GM18499 (cell line): ENCODE data around the gene FOLR2.

ENCODE experiments used
- ATAC-seq: cut with Tn5 transposase; IDR thresholded peaks from one replicate; pipeline ENCODE4 v1.9.1; 2021; ENCODE audit warnings: moderate number of reproducible peaks; ENCODE audit not compliant: insufficient read depth, unreplicated experiment

The FOLR2 gene

GRCh38 chr11:72229336-72229924, 12.8 kb downstream of the FOLR2 start:
- ATAC-seq, result no peak

DNA sequence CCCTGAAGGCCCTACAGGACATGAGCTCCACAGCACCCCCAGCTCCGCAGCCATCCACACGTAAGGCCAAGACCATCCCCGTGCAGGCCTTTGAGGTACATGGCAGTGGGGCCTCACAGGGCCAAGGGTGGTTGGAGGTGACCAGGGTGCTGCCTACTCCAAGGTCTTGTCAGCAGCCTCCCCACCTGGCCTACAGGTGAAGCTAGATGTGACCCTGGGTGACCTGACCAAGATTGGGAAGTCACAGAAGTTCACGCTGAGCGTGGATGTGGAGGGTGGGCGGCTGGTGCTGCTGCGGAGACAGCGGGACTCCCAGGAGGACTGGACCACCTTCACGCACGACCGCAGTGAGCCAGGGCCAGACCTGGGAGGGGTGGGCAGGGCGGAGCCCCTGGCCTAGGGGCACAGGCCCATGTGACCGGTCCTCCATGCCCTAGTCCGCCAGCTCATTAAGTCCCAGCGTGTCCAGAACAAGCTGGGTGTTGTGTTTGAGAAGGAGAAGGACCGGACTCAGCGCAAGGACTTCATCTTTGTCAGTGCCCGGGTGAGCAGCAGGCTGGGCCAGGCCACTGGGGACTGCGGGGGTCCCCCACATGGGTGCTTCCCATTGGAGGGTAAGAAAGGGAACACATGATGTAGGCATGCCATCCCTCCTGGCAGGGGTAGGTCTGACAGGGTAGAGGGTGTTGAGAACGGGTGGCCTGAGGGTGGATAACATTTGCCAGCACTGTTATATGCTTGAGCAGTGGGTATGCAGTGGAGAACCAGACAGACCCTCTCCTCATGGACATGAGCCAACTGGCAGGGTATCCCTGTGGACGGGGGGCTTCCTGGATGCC, 13.6 kb downstream of the FOLR2 start:
- ATAC-seq, result no peak

DNA sequence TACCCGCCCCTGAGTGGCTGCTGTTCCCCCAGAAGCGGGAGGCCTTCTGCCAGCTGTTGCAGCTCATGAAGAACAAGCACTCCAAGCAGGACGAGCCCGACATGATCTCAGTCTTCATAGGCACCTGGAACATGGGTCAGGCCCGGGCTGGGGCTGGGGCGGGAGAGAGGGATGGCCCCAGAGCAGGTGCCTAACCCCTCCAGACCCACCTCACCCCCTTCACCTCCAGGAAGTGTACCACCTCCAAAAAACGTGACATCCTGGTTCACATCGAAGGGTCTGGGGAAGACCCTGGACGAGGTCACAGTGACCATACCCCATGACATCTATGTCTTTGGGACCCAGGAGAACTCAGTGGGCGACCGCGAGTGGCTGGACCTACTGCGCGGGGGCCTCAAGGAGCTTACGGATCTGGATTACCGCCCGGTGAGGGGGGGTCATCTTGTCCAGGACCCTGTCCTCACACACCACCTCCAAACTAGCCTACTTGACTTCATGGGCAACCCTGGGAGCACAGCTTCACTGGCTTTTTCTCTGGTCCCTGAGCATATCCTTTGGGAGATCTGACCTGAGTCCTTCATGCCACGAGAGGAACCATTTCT, 14.3 kb downstream of the FOLR2 start:
- ATAC-seq, result no peak

- no peak for ATAC-seq
These were observed 15.0 kb downstream of the FOLR2 start for GRCh38 chr11:72231396-72232259.

GRCh38 chr11:72232260-72233055, 15.9 kb downstream of the FOLR2 start:
- ATAC-seq, result no peak

DNA sequence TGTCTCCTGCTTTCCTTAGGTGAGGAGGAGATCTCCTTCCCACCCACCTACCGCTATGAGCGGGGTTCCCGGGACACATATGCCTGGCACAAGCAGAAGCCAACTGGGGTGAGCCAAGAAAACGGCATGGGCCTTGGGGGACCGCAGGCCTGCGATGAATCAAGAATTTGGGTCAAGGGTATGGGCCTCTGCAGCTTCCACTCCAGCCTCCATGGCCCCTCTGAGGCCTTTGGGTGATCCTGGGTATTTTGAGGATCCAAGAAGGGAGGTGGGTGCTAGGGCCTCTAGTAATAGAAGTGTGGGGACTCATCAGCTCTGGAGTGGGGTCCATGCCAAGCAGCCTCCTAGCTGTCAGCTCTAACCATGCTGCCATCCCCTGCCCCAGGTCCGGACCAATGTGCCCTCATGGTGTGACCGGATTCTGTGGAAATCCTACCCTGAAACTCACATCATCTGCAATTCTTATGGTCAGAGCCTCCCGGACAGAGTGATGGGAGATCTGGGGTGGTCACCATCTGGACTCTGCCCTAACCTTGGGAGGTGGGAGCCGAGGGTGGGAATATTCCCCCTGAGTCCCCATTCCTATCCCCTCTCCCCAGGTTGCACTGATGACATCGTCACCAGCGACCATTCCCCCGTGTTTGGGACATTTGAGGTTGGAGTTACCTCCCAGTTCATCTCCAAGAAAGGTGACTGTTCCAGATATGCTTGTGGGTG, 16.6 kb downstream of the FOLR2 start:
- ATAC-seq, result no peak

- ATAC-seq, result no peak
These were observed 17.3 kb downstream of the FOLR2 start for GRCh38 chr11:72233773-72234513.

- ATAC-seq, result no peak
These were observed 17.9 kb downstream of the FOLR2 start for GRCh38 chr11:72234514-72234830.

GRCh38 chr11:72234920-72235319, 18.3 kb downstream of the FOLR2 start:
- no peak for ATAC-seq

GRCh38 chr11:72235351-72236057, 18.9 kb downstream of the FOLR2 start:
- no peak for ATAC-seq

DNA sequence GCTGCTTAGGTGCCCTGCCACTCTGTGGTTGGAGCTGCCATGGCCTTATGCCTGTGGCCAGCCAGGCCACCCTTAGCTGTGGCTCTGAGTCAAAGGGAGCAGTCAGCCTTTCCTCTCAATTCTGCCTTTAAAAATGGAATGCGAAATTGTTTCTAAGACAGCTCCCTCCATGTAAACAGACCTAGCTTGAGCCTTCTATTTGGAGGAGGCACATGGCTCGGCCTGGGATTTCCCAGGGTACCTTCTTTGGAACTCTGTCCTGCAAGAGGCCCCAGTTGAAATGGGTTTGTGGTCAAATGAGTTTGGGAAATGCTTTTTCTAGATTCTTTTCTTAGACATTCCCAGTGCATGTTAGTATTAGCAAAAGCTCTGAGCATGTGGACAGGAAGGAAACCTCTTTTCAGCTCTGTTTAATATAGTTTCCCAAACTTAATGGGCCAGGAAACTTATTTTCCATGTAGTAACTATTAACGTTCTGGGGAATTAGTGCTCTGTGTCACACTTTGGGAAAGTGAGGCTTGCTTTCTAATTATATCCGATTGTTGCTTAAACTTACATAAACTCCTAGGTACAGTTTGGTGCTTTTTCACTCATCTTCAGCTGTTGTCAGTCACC, 19.6 kb downstream of the FOLR2 start:
- ATAC-seq, result no peak

GRCh38 chr11:72236774-72237111, 20.1 kb downstream of the FOLR2 start:
- no peak for ATAC-seq

DNA sequence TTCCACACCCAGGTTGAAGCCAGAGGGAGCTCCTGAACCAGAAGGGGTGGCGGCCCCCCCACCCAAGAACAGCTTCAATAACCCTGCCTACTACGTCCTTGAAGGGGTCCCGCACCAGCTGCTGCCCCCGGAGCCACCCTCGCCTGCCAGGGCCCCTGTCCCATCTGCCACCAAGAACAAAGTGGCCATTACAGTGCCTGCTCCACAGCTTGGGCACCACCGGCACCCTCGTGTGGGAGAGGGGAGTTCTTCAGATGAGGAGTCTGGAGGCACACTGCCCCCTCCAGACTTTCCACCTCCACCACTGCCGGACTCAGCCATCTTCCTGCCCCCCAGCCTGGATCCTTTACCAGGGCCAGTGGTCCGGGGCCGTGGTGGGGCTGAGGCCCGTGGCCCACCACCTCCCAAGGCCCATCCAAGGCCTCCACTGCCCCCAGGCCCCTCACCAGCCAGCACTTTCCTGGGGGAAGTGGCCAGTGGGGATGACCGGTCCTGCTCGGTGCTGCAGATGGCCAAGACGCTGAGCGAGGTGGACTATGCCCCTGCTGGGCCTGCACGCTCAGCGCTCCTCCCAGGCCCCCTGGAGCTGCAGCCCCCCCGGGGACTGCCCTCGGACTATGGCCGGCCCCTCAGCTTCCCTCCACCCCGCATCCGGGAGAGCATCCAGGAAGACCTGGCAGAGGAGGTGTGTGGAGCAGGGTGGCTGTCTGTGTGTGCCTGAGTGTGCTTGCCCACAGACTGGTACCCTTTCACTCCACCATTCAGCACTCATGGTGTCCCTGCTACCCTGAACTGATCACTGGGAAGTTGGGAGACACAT, 20.7 kb downstream of the FOLR2 start:
- ATAC-seq, result no peak

- no peak for ATAC-seq
These were observed 21.5 kb downstream of the FOLR2 start for GRCh38 chr11:72238040-72238450.

- ATAC-seq, result no peak
These were observed 22.1 kb downstream of the FOLR2 start for GRCh38 chr11:72238492-72239312.

DNA sequence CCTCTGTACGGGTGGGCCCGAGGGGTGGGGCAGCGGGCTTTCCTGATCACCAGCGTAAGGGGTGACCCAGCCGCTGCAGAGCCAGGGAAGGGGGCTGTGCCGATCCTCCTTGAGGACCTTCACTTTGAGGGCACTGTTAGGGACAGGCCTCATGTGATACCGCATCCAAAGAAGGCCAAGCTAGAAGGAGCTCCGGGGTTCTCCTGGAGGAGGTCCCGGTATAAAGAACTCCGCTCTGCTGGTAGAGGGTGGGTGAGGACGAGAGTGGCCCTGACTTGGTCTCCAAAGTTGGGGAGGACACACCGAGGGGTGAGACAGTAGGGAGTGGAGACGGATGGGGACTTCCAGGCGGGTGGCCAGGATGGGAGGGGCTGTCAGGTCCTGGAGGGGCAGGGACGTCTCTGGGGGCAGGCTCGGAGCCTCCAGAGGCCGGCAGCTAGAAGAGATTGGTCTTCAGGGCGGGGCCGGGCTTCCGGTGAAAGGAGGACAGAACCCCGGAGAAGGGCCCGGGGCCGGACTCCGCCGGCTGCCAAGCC, 22.8 kb downstream of the FOLR2 start:
- ATAC-seq, result no peak
